ENCODE measurements around the gene TMSB15C. TPM values are rescaled to one million over a fixed set of nuclear protein-coding genes. Genes with fewer than 3 reads are reported as not detected.
"Not testable (repeated sequence)": the region's sequence is repeated elsewhere in the genome, so short reads cannot be mapped to it uniquely, and the experiment has no call there.

Gene TMSB15C
- 1 to 10 TPM; 2.0 to 3.9 TPM for total RNA-seq

GRCh38 chrX:104075778-104076445 lies at the start of gene TMSB15C:
Gene TMSB15C, minus strand, starts transcription at chrX:104076236.
- H3K36me3 Mint-ChIP-seq (ENCODE audit: low read depth); CTCF ChIA-PET; H3K27ac Mint-ChIP-seq; H3K27me3 Mint-ChIP-seq; DNase-seq; intact Hi-C loops (cut with micrococcal nuclease); H3K4me1 Mint-ChIP-seq (ENCODE audit: low read depth); H3K4me3 Mint-ChIP-seq; POLR2A ChIA-PET; H3K9me3 Mint-ChIP-seq: not testable (repeated sequence)
- peak; percentile 99 for ATAC-seq

GRCh38 chrX:104122829-104123228 lies 46.8 kb upstream of the TMSB15C start:
- intact Hi-C loops (cut with micrococcal nuclease), result no loop called here
- H3K27ac Mint-ChIP-seq, result peak overlapping the region; percentile 84
- POLR2A ChIA-PET, result interaction anchor here (2.1 kb wide), 1 partner anchor 10 kb away, joined by 9 read pairs; the partner anchor contains the start of gene ZCCHC18
- H3K4me3 Mint-ChIP-seq, result no peak overlapping the region
- no peak for TF ChIP-seq CTCF (IDR thresholded peaks at IDR 0.05)
- peaks cover 51% of the 10 kb centered on the region for H3K4me1 Mint-ChIP-seq (ENCODE audit: low read depth)
- CTCF ChIA-PET, result interaction anchor here (1.7 kb wide), 1 partner anchor 9 kb away, joined by 13 read pairs; no protein-coding TSS in a partner anchor
- H3K36me3 Mint-ChIP-seq (ENCODE audit: low read depth), result peaks cover 3% of the 10 kb centered on the region
- H3K27me3 Mint-ChIP-seq, result no peaks in the 10 kb centered on the region
- DNase-seq, result peak; percentile 19
- ATAC-seq, result peak; percentile 91
- no peaks in the 10 kb centered on the region for H3K9me3 Mint-ChIP-seq

- H3K4me1 Mint-ChIP-seq (ENCODE audit: low read depth), result peaks cover 59% of the 10 kb centered on the region
- no peaks in the 10 kb centered on the region for H3K36me3 Mint-ChIP-seq (ENCODE audit: low read depth)
- POLR2A ChIA-PET, result no interaction called here
- ATAC-seq (no peak), DNase-seq (peak; percentile 12)
- H3K9me3 Mint-ChIP-seq, result no peaks in the 10 kb centered on the region
- no peaks in the 10 kb centered on the region for H3K27me3 Mint-ChIP-seq
- intact Hi-C loops (cut with micrococcal nuclease), result no loop called here
- CTCF ChIA-PET, result interaction anchor here (1.0 to 1.9 kb wide), 3 partner anchors 17 to 20 kb away, joined by 3 to 6 read pairs (median 6); no protein-coding TSS in a partner anchor
- no peak overlapping the region for H3K4me3 Mint-ChIP-seq
- TF ChIP-seq CTCF (IDR thresholded peaks at IDR 0.05), result no peak
- no peak overlapping the region for H3K27ac Mint-ChIP-seq
Measured at GRCh38 chrX:104118765-104119164, 42.7 kb upstream of the TMSB15C start.

GRCh38 chrX:104117759-104118158 lies 41.7 kb upstream of the TMSB15C start:
- H3K27me3 Mint-ChIP-seq, result no peaks in the 10 kb centered on the region
- H3K27ac Mint-ChIP-seq, result peak overlapping the region; percentile 41
- peaks cover 52% of the 10 kb centered on the region for H3K4me1 Mint-ChIP-seq (ENCODE audit: low read depth)
- ATAC-seq (peak; percentile 39), DNase-seq (no peak)
- no peaks in the 10 kb centered on the region for H3K36me3 Mint-ChIP-seq (ENCODE audit: low read depth)
- POLR2A ChIA-PET, result no interaction called here
- no peak overlapping the region for H3K4me3 Mint-ChIP-seq
- intact Hi-C loops (cut with micrococcal nuclease), result no loop called here
- no peaks in the 10 kb centered on the region for H3K9me3 Mint-ChIP-seq
- TF ChIP-seq CTCF (IDR thresholded peaks at IDR 0.05), result no peak
- CTCF ChIA-PET, result interaction anchor here (1.3 kb wide), 1 partner anchor 18 kb away, joined by 4 read pairs; no protein-coding TSS in a partner anchor

GRCh38 chrX:104113222-104113965 lies 37.4 kb upstream of the TMSB15C start:
- TF ChIP-seq CTCF (IDR thresholded peaks at IDR 0.05), result peak; percentile 27
- no peaks in the 10 kb centered on the region for H3K9me3 Mint-ChIP-seq
- no peaks in the 10 kb centered on the region for H3K27me3 Mint-ChIP-seq
- ChIA-PET CTCF (interaction anchor here (0.9 to 5.7 kb wide), 9 partner anchors 8 to 275 kb away, joined by 3 to 37 read pairs (median 6); partner anchors contain the start of gene SLC25A53), POLR2A (interaction anchor here (0.6 to 1.6 kb wide), 6 partner anchors 10 to 193 kb away, joined by 3 to 9 read pairs (median 5); partner anchors contain the start of gene SLC25A53)
- ATAC-seq (peak; percentile 57), DNase-seq (peak; percentile 71)
- H3K4me3 Mint-ChIP-seq, result peak overlapping the region; percentile 81
- intact Hi-C loops (cut with micrococcal nuclease), result no loop called here
- peaks cover 57% of the 10 kb centered on the region for H3K4me1 Mint-ChIP-seq (ENCODE audit: low read depth)
- peak overlapping the region; percentile 89 for H3K27ac Mint-ChIP-seq
- peaks cover 5% of the 10 kb centered on the region for H3K36me3 Mint-ChIP-seq (ENCODE audit: low read depth)

Data from activated CD8-positive, alpha-beta T cell treated with anti-CD3 and anti-CD28 coated beads for 36 hours (primary cell).